OCI-LY7 (cell line): ENCODE measurements around the gene MBTPS1.

Experiments
- EZH2phosphoT487 ChIP-seq: fragments of 200-600 bp; sonication (generic); IDR thresholded peaks from 2 replicates; pipeline ENCODE4 v1.6.1; 2018; ENCODE audit warnings: low read depth, borderline replicate concordance, mild to moderate bottlenecking, mixed run types, antibody characterized with exemption, low read length, moderate library complexity, mixed read lengths
- TF ChIP-seq, protein P1 (sequence below): fragments of 200-600 bp; sonication (generic); conservative IDR thresholded peaks from 2 replicates; pipeline ENCODE4 v1.5.1; 2014; ENCODE audit warnings: mild to moderate bottlenecking, antibody characterized with exemption, low read length, moderate library complexity, mixed read lengths

DNA sequence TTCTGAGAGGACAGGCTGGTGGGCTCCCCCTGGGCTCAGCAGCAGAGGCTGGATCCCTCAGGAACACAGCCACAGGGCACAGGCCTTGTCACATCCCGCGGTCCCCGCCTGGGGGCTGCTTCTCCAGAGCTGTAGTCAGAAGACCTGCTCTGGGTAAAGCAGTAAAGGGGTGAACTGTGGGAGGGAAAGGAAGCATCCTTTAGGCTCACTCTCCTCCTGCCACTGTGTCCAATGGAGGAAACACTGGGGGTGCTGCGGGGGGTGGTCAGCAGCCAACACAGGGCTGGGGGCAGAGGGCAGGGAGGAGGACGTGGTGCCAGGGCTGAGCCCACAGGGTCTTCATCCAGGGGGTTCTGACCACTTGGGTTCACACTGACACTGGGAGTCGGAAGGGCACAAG is 69.1 kb downstream of the MBTPS1 start:
- TF ChIP-seq, protein P1, sequence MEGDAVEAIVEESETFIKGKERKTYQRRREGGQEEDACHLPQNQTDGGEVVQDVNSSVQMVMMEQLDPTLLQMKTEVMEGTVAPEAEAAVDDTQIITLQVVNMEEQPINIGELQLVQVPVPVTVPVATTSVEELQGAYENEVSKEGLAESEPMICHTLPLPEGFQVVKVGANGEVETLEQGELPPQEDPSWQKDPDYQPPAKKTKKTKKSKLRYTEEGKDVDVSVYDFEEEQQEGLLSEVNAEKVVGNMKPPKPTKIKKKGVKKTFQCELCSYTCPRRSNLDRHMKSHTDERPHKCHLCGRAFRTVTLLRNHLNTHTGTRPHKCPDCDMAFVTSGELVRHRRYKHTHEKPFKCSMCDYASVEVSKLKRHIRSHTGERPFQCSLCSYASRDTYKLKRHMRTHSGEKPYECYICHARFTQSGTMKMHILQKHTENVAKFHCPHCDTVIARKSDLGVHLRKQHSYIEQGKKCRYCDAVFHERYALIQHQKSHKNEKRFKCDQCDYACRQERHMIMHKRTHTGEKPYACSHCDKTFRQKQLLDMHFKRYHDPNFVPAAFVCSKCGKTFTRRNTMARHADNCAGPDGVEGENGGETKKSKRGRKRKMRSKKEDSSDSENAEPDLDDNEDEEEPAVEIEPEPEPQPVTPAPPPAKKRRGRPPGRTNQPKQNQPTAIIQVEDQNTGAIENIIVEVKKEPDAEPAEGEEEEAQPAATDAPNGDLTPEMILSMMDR, result no peak
- no peak for TF ChIP-seq EZH2phosphoT487
